OCI-LY7 (cell line): ENCODE measurements around the gene SLC25A30.

Experiments
- EZH2phosphoT487 ChIP-seq: fragments of 200-600 bp; sonication (generic); IDR thresholded peaks from 2 replicates; pipeline ENCODE4 v1.6.1; 2018; ENCODE audit warnings: low read depth, borderline replicate concordance, mild to moderate bottlenecking, mixed run types, antibody characterized with exemption, low read length, moderate library complexity, mixed read lengths
- TF ChIP-seq, protein P1 (sequence below): fragments of 200-600 bp; sonication (generic); conservative IDR thresholded peaks from 2 replicates; pipeline ENCODE4 v1.5.1; 2014; ENCODE audit warnings: mild to moderate bottlenecking, antibody characterized with exemption, low read length, moderate library complexity, mixed read lengths

DNA sequence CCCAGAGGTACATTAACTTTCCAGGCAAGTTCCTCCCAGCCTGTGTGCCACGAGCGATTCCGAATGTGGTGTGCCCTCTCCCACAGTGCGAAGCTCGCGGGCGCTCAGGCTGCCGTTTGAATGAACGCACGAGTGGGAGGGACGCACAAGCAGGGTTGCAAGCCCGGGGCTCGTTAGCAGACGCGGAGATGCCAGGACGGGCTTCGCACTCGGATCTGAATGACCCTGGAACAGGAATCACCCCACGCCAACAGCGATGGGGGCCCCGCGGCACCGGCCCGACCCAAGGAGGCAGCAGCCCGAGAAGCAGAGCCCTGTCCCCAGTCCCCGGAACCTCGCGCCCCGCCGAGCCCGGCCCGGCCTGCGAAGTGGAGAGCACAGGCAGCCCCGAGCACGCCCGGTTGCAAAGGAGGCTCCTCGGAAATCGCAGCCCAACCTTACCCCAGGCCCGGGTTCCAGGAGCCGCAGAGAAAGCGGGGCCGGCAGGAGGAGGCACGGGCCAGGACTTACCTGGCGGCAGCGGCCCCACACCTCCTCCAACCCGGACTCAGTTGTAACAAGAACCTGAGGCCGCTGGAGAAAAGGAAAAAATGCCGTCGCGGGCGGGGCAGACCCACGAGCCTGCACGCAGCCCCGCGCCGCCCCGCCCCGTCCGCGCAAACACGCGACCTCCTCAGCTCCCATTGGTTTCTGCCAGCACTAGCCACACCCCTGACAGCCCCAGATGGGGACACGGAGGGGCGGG, at the start of gene SLC25A30:
- TF ChIP-seq, protein P1, sequence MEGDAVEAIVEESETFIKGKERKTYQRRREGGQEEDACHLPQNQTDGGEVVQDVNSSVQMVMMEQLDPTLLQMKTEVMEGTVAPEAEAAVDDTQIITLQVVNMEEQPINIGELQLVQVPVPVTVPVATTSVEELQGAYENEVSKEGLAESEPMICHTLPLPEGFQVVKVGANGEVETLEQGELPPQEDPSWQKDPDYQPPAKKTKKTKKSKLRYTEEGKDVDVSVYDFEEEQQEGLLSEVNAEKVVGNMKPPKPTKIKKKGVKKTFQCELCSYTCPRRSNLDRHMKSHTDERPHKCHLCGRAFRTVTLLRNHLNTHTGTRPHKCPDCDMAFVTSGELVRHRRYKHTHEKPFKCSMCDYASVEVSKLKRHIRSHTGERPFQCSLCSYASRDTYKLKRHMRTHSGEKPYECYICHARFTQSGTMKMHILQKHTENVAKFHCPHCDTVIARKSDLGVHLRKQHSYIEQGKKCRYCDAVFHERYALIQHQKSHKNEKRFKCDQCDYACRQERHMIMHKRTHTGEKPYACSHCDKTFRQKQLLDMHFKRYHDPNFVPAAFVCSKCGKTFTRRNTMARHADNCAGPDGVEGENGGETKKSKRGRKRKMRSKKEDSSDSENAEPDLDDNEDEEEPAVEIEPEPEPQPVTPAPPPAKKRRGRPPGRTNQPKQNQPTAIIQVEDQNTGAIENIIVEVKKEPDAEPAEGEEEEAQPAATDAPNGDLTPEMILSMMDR: no peak
- no peak for TF ChIP-seq EZH2phosphoT487
